Measurements from ENCODE around the gene MYRIP.

DNA sequence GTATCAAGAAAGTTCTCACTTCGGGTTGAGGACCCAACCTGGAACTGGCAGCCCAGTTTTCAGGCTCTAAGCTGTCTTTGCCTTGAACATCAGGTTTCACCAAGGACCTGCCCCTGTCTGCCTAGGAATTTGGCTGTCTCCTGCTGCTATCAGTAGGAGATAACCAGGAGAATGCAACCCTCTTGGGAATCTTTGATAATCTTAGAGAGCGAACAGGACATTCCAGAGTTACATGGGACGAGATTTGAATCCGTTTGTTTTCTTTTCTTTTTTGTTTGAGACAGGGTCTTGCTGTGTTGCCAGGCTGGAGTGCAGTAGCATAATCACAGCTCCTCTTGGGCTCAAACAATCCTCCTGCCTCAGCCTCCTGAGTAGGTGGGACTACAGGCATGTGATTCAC lies 482.1 kb downstream of the MYRIP start:
- TF ChIP-seq SUZ12 (IDR thresholded peaks at IDR 0.05), result no peak
- TF ChIP-seq SP1 (IDR thresholded peaks at IDR 0.05), result no peak
- no peak for TF ChIP-seq FOXK2 (IDR thresholded peaks at IDR 0.05)
- no peak for TF ChIP-seq ELF4 (IDR thresholded peaks at IDR 0.05)
- no peak for TF ChIP-seq BHLHE40 (IDR thresholded peaks at IDR 0.05; ENCODE audit: borderline replicate concordance)
- TF ChIP-seq FOXM1 (IDR thresholded peaks at IDR 0.05; ENCODE audit: borderline replicate concordance), result no peak
- no peak for TF ChIP-seq FOXA1 (IDR thresholded peaks at IDR 0.05)
- TF ChIP-seq LEF1 (IDR thresholded peaks at IDR 0.05; ENCODE audit: borderline replicate concordance), result no peak
